ENCODE measurements around the gene RAB19.

DNA sequence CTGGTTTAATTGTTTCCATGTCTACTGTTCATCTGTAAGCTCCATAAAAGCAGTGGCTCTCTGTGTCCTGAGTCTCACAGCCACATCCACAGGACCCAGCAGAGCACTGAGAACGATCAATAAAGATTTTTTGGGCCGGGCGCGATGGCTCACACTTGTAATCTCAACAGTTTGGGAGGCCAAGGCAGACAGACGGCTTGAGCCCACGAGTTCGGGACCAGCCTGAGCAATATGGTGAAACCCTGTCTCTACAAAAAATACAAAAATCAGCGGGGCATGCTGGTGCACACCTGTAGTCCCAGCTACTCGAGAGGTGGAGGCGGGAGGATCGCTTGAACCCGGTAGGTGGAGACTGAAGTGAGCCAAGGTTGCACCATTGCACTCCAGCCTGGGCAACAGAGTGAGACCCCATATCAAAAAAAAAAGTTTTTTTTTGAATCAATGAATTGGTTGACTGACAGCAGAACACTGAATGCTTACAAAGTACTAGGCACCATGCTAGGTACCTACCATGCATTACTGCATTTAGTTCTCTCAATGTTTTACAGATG, 10.0 kb upstream of the RAB19 start:
- TF ChIP-seq, protein P1, sequence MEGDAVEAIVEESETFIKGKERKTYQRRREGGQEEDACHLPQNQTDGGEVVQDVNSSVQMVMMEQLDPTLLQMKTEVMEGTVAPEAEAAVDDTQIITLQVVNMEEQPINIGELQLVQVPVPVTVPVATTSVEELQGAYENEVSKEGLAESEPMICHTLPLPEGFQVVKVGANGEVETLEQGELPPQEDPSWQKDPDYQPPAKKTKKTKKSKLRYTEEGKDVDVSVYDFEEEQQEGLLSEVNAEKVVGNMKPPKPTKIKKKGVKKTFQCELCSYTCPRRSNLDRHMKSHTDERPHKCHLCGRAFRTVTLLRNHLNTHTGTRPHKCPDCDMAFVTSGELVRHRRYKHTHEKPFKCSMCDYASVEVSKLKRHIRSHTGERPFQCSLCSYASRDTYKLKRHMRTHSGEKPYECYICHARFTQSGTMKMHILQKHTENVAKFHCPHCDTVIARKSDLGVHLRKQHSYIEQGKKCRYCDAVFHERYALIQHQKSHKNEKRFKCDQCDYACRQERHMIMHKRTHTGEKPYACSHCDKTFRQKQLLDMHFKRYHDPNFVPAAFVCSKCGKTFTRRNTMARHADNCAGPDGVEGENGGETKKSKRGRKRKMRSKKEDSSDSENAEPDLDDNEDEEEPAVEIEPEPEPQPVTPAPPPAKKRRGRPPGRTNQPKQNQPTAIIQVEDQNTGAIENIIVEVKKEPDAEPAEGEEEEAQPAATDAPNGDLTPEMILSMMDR (IDR thresholded peaks at IDR 0.05; ENCODE audit: insufficient read depth, low read length): no peak
- TF ChIP-seq GABPA (IDR thresholded peaks at IDR 0.05; ENCODE audit: low read depth): no peak
- TF ChIP-seq POLR2AphosphoS5 (IDR thresholded peaks at IDR 0.05; ENCODE audit: low read depth): no peak

Measured in HL-60 (cell line).